Small intestine (tissue), 16 donors: ENCODE data around the gene MBOAT7. TPM values are rescaled to one million over a fixed set of nuclear protein-coding genes. Genes with fewer than 3 reads are reported as not detected.
"Not testable (repeated sequence)": the region's sequence is repeated elsewhere in the genome, so short reads cannot be mapped to it uniquely, and the experiment has no call there.

Experiments used
- DNase-seq, 2 donors: peaks; one replicate each; pipeline versions ENCODE4 v3.0.0 to v3.0.0-alpha.2; 2013
- FAIRE-seq: peaks from 2 replicates; lab custom pipeline; 2012; peaks lifted over from hg19 to GRCh38; lab: Jason Lieb, UNC
- H3K27ac ChIP-seq, 3 donors: one replicate each; pipeline ENCODE4 v1.5.1; 2013; ENCODE audit warnings: low read length in 2 of 3, mild to moderate bottlenecking in 2 of 3, control low read depth in 1 of 3, inconsistent platforms in 1 of 3, low read depth in 1 of 3, moderate library complexity in 1 of 3
- H3K27me3 ChIP-seq, 3 donors: one replicate each; pipeline ENCODE4 v1.6.1; 2013; ENCODE audit warnings: low read length in 3 of 3, inconsistent platforms in 1 of 3; ENCODE audit not compliant: control insufficient read depth in 3 of 3, insufficient read depth in 3 of 3
- H3K36me3 ChIP-seq, 3 donors: one replicate each; pipeline ENCODE4 v1.6.1; 2013; ENCODE audit warnings: low read length in 3 of 3, inconsistent platforms in 1 of 3, low read depth in 1 of 3, mild to moderate bottlenecking in 1 of 3, moderate library complexity in 1 of 3; ENCODE audit not compliant: control insufficient read depth in 3 of 3, insufficient read depth in 2 of 3
- H3K4me1 ChIP-seq, 3 donors: one replicate each; pipeline ENCODE4 v1.6.1; 2013; ENCODE audit warnings: low read length in 2 of 3, inconsistent platforms in 1 of 3, low read depth in 1 of 3, mild to moderate bottlenecking in 1 of 3, moderate library complexity in 1 of 3; ENCODE audit not compliant: control insufficient read depth in 3 of 3, insufficient read depth in 2 of 3
- H3K4me3 ChIP-seq, 3 donors: one replicate each; pipeline ENCODE4 v1.5.1; 2013; ENCODE audit warnings: low read length in 3 of 3, control low read depth in 1 of 3, inconsistent platforms in 1 of 3, low read depth in 1 of 3, mild to moderate bottlenecking in 1 of 3, moderate library complexity in 1 of 3
- H3K9me3 ChIP-seq, 2 donors: one replicate each; pipeline ENCODE4 v1.6.1; 2013; ENCODE audit warnings: low read depth in 1 of 2, low read length in 1 of 2; ENCODE audit not compliant: control insufficient read depth in 2 of 2, insufficient read depth in 1 of 2
- WGBS, 3 donors: extraction: QIAGEN DNeasy Blood & Tissue Kit; methylation state at CpG; one replicate each; pipeline ENCODE4 v1.1.7; 2013; 5-methylcytosine and 5-hydroxymethylcytosine counted together
- long read RNA-seq, 10 donors: transcript quantifications; one replicate each; lab custom pipeline, GENCODE V29; 2026
- polyA plus RNA-seq, 4 donors: library from polyadenylated mRNA; stranded (reverse) in 3 of 4; unstranded in 1 of 4; fragments of 200-250 nt in 3 of 4; fragments of 120-200 nt in 1 of 4; gene quantifications; one replicate each; pipeline versions ENCODE4 v1.2.1 to v1.2.3, GENCODE V29; 2013
- donor health status: healthy with polysubstance abuse.
- donor health status: control.
- donor health status: control.
- donor health status: Bipolar disorder and iron deficiency.
- donor health status: healthy.

MBOAT7 gene
- 100 to 1,000 TPM in 1 of 4 donors, 10 to 100 TPM in 3; 47.8 to 118 (median 54.7) TPM for polyA plus RNA-seq
- long read RNA-seq, donor 1, transcript MBOAT7-212 (2 exons, 3,039 nt): minor isoform, 10 of 7,836 reads
- long read RNA-seq, donor 1, transcript MBOAT7-201 (8 exons, 2,529 nt): major isoform, 30 of 7,836 reads
- long read RNA-seq, donor 1, partial matches to known transcripts: 4,733 of 7,836 reads
- long read RNA-seq, donor 1, other reads (novel, unspliced or antisense): 3,056 of 7,836 reads
- long read RNA-seq, donor 2, transcript MBOAT7-201 (8 exons, 2,529 nt): major isoform, 6 of 20 reads
- long read RNA-seq, donor 2, partial matches to known transcripts: 11 of 20 reads
- long read RNA-seq, donor 2, other reads (novel, unspliced or antisense): 0 of 20 reads
- long read RNA-seq, donor 3, transcript MBOAT7-201 (8 exons, 2,529 nt): major isoform, 5 of 140 reads
- long read RNA-seq, donor 3, partial matches to known transcripts: 118 of 140 reads
- long read RNA-seq, donor 3, other reads (novel, unspliced or antisense): 6 of 140 reads
- long read RNA-seq, donor 4, partial matches to known transcripts: 0 of 1 reads
- long read RNA-seq, donor 4, other reads (novel, unspliced or antisense): 0 of 1 reads
- long read RNA-seq, donor 5, partial matches to known transcripts: 0 of 4 reads
- long read RNA-seq, donor 5, other reads (novel, unspliced or antisense): 0 of 4 reads
- long read RNA-seq, donor 6, transcript MBOAT7-211 (4 exons, 564 nt): major isoform, 7 of 97 reads
- long read RNA-seq, donor 6, transcript MBOAT7-201 (8 exons, 2,529 nt): major isoform, 7 of 97 reads
- long read RNA-seq, donor 6, partial matches to known transcripts: 79 of 97 reads
- long read RNA-seq, donor 6, other reads (novel, unspliced or antisense): 0 of 97 reads
- long read RNA-seq, donor 7, transcript MBOAT7-201 (8 exons, 2,529 nt): major isoform, 5 of 4,437 reads
- long read RNA-seq, donor 7, partial matches to known transcripts: 2,636 of 4,437 reads
- long read RNA-seq, donor 7, other reads (novel, unspliced or antisense): 1,795 of 4,437 reads
- long read RNA-seq, donor 8: 0 reads
- long read RNA-seq, donor 9, partial matches to known transcripts: 0 of 4 reads
- long read RNA-seq, donor 9, other reads (novel, unspliced or antisense): 0 of 4 reads
- long read RNA-seq, donor 10, transcript MBOAT7-201 (8 exons, 2,529 nt): major isoform, 15 of 154 reads
- long read RNA-seq, donor 10, partial matches to known transcripts: 118 of 154 reads
- long read RNA-seq, donor 10, other reads (novel, unspliced or antisense): 13 of 154 reads

DNA sequence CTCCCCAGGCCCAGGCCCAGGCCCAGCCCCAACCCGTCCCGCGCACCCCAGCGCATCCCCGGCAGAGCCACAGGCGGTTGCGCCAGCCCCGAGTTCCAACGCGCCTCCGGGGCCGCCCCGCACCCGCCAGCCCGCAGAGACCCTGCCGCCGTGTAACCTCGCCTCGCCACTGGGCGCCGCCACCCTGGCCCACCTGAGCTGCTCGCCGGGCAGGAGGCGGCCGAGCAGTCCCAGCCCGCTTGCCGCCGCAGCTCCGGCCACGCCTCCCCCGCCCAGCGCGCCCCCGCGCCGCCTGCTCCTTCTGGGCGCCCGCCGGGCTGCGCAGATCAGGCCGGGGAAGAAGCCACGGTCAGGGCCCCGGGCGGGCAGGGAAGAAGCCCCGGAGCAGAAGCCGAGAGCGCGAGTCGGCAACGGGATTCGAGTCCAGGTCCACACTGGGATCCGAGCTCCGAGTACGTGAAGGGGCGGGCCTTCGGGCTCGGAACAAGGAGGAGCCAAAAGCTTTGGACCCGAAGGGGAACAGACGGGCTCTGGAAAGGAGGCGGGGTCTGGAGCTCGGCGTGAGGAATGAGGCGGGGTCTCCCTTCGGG is at the start of gene MBOAT7:
MBOAT7 (minus strand) TSS at position 436 of the 590 bp plus-strand sequence. CDS start 1,072 bp downstream, outside the sequence.
- FAIRE-seq (no peak), DNase-seq (no peak)
- 0 to 1% (median 0%) methylated on average over 41 to 64 of the region's 64 CpGs for WGBS, 3 donors
- H3K36me3 ChIP-seq: peaks cover 2 to 55% (median 9%) of the 10 kb centered on the region in 3 donors
- H3K27me3 ChIP-seq: no peaks in the 10 kb centered on the region
- H3K4me3 ChIP-seq: peak within 1 kb of the TSS; percentile 70 to 82 (median 70)
- H3K4me1 ChIP-seq: peaks cover 8 to 37% (median 9%) of the 10 kb centered on the region in 3 donors
- H3K9me3 ChIP-seq: no peaks in the 10 kb centered on the region
- H3K27ac ChIP-seq: peak within 1 kb of the TSS; percentile 93 to 100 (median 99)

GRCh38 chr19:54233941-54234340 is 44.6 kb upstream of the MBOAT7 start:
- Histone ChIP-seq H3K4me3 (no peak overlapping the region), H3K27ac (no peak overlapping the region), H3K9me3 (no peaks in the 10 kb centered on the region), H3K4me1 (peaks cover 0 to 9% (median 0%) of the 10 kb centered on the region in 3 donors), H3K27me3 (peaks cover 0 to 6% (median 0%) of the 10 kb centered on the region in 3 donors), H3K36me3 (no peaks in the 10 kb centered on the region)
- FAIRE-seq (no peak), DNase-seq (no peak)
- 17 to 84% (median 51%) methylated on average over 5 of the region's 5 CpGs for WGBS, 3 donors

GRCh38 chr19:54231077-54231931 is 41.9 kb upstream of the MBOAT7 start:
- WGBS, 3 donors: 7 to 16% (median 11%) methylated on average over 21 of the region's 21 CpGs
- Histone ChIP-seq H3K36me3 (no peaks in the 10 kb centered on the region), H3K4me1 (peaks cover 0 to 9% (median 0%) of the 10 kb centered on the region in 3 donors), H3K4me3 (no peak overlapping the region), H3K9me3 (no peaks in the 10 kb centered on the region), H3K27ac (no peak overlapping the region), H3K27me3 (peaks cover 0 to 6% (median 1%) of the 10 kb centered on the region in 3 donors)
- FAIRE-seq: no peak
- peak; percentile 88 to 90 for DNase-seq

DNA sequence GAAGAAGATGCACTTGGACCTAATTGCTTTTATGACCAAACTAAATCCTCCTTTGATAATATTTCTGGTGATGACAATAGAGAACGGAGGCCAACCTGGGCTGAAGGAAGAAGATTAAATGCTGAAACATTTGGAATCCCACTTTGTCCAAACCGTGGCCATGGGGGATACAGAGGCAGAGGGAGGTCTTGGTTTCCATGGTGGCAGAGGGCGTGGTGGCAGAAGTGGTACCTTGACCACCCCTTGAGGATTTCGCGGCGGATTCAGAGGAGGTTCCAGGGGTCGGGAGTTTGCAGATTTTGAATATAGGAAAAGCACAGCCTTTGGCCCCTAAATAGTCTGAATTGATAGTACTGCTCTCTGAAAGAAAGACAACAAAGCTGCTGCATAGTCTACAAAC is 40.7 kb upstream of the MBOAT7 start:
- no peaks in the 10 kb centered on the region for H3K36me3 ChIP-seq
- H3K27me3 ChIP-seq: peaks cover 0 to 9% (median 1%) of the 10 kb centered on the region in 3 donors
- 65 to 81% (median 71%) methylated on average over 7 of the region's 7 CpGs for WGBS, 3 donors
- DNase-seq: no peak
- no peak for FAIRE-seq
- no peak overlapping the region for H3K27ac ChIP-seq
- no peak overlapping the region for H3K4me3 ChIP-seq
- peaks cover 0 to 9% (median 0%) of the 10 kb centered on the region in 3 donors for H3K4me1 ChIP-seq
- H3K9me3 ChIP-seq: no peaks in the 10 kb centered on the region

- FAIRE-seq (no peak), DNase-seq (no peak)
- 83 to 89% (median 88%) methylated on average over 8 of the region's 8 CpGs for WGBS, 3 donors
- H3K4me3 ChIP-seq: no peak overlapping the region
- no peaks in the 10 kb centered on the region for H3K9me3 ChIP-seq
- H3K36me3 ChIP-seq: no peaks in the 10 kb centered on the region
- peaks cover 0 to 9% (median 0%) of the 10 kb centered on the region in 3 donors for H3K4me1 ChIP-seq
- H3K27me3 ChIP-seq: peaks cover 0 to 9% (median 1%) of the 10 kb centered on the region in 3 donors
- H3K27ac ChIP-seq: no peak overlapping the region
These were observed 39.8 kb upstream of the MBOAT7 start for GRCh38 chr19:54229146-54229545.

DNA sequence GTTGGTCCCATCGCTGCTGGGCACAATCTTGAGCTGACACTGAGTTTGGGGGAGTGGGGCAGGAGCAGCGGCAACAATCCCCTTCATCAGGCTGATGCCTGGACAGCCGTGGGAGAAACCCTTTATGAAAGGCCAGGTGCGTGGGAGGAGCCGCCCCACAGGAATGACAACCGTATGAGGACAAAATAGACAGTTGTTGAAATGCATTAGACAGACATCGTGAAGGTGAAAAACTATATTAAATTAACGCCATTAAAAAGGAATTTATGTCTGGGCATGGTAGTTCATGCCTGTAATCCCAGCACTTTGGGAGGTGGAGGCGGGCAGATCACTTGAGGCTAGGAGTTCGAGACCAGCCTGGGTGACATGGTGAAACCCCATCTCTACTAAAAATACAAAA is 35.2 kb upstream of the MBOAT7 start:
- DNase-seq, H3K4me1 ChIP-seq, FAIRE-seq, H3K9me3 ChIP-seq, H3K36me3 ChIP-seq, H3K4me3 ChIP-seq, H3K27ac ChIP-seq, H3K27me3 ChIP-seq: not testable (repeated sequence)
- WGBS, 3 donors: 69 to 83% (median 73%) methylated on average over 8 to 10 of the region's 10 CpGs

DNA sequence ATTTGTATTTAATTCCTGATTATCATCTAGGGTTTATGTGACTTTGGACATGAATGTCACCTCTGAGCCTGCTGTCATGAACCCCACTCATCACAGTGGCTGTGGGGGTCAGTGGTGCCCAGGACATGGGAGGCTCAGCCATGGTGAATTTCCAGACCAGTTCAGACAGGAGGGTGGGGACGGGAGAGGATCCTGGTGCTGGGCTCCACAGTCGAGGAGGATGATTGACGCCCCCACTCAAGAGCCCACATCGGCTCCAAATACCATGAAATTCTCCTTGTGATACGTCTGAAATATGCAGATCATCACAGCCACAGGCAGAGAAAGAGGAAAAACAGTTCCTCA is 34.5 kb upstream of the MBOAT7 start:
- not testable (repeated sequence) for H3K27me3 ChIP-seq, H3K27ac ChIP-seq, H3K4me3 ChIP-seq, DNase-seq, H3K9me3 ChIP-seq, FAIRE-seq, H3K36me3 ChIP-seq, H3K4me1 ChIP-seq
- WGBS, 3 donors: 47 to 59% (median 54%) methylated on average over 4 to 5 of the region's 5 CpGs
